Natural killer cell treated with Interleukin-12 subunit alpha and Interleukin-12 subunit beta and Interleukin-15 and Interleukin-18, amount 100 ng/mL, for 72 hours (primary cell): ENCODE measurements around the gene VDAC1. TPM values are rescaled to one million over a fixed set of nuclear protein-coding genes. Genes with fewer than 3 reads are reported as not detected.

Source experiments
- ATAC-seq, 2 donors: fragments of 150-1000 bp; cut with Tn5 transposase in 1 of 2; sonication (Bioruptor Pico), chemical (Tn5 transposase) in 1 of 2; 2 replicates each; pipeline ENCODE4 v1.10.0; 2021
- DNase-seq: peaks from one replicate; pipeline ENCODE4 v3.0.0; 2022; ENCODE audit warnings: low spot score
- H3K27ac Mint-ChIP-seq, 2 donors: 1 replicate in 1 of 2; 2 replicates in 1 of 2; pipeline ENCODE4 v1.8.0; 2022; ENCODE audit warnings: mixed read lengths in 2 of 2, mild to moderate bottlenecking in 1 of 2, moderate library complexity in 1 of 2
- H3K27me3 Mint-ChIP-seq, 2 donors: 1 replicate in 1 of 2; 2 replicates in 1 of 2; pipeline ENCODE4 v1.8.0; 2022; ENCODE audit warnings: mixed read lengths in 2 of 2
- H3K36me3 Mint-ChIP-seq: one replicate; pipeline ENCODE4 v1.8.0; 2022; ENCODE audit warnings: mixed read lengths
- H3K4me1 Mint-ChIP-seq, 2 donors: 1 replicate in 1 of 2; 2 replicates in 1 of 2; pipeline ENCODE4 v1.8.0; 2022; ENCODE audit warnings: low read depth in 2 of 2, mixed read lengths in 2 of 2, mild to moderate bottlenecking in 1 of 2
- H3K4me3 Mint-ChIP-seq: one replicate; pipeline ENCODE4 v1.8.0; 2022; ENCODE audit warnings: mixed read lengths
- H3K9me3 Mint-ChIP-seq: 2 replicates; pipeline ENCODE4 v1.8.0; 2022; ENCODE audit warnings: mixed read lengths
- total RNA-seq, 2 donors: library from RNA; stranded (reverse); gene quantifications; one replicate each; pipeline ENCODE4 v1.2.3, GENCODE V29; 2022

The VDAC1 gene
- 100 to 1,000 TPM; 325 to 329 TPM for total RNA-seq

GRCh38 chr5:134004626-134005416 lies at the start of gene VDAC1:
Gene VDAC1 (minus strand): TSS chr5:134004975. CDS start chr5:133993012, 11,963 bp downstream.
- H3K36me3 Mint-ChIP-seq = no peaks in the 10 kb centered on the region
- ATAC-seq (peak; percentile 89 to 93), DNase-seq (peak; percentile 93)
- no peaks in the 10 kb centered on the region for H3K27me3 Mint-ChIP-seq
- peak within 1 kb of the TSS; percentile 93 for H3K4me3 Mint-ChIP-seq
- H3K27ac Mint-ChIP-seq = peak within 1 kb of the TSS; percentile 90 to 91
- H3K4me1 Mint-ChIP-seq = peaks cover 26 to 36% of the 10 kb centered on the region in 2 donors
- no peaks in the 10 kb centered on the region for H3K9me3 Mint-ChIP-seq

GRCh38 chr5:134053840-134054338 lies 49.1 kb upstream of the VDAC1 start:
- no peak for ATAC-seq
- Mint-ChIP-seq H3K36me3 (no peaks in the 10 kb centered on the region), H3K9me3 (no peaks in the 10 kb centered on the region), H3K4me1 (peaks cover 7 to 11% of the 10 kb centered on the region in 2 donors), H3K4me3 (no peak overlapping the region), H3K27me3 (peaks cover 0 to 3% of the 10 kb centered on the region in 2 donors), H3K27ac (no peak overlapping the region)
- no peak for DNase-seq

GRCh38 chr5:134053314-134053839 lies 48.6 kb upstream of the VDAC1 start:
- ATAC-seq = peak in 1 of 2 donors; percentile 20
- no peak for DNase-seq
- no peak overlapping the region for H3K27ac Mint-ChIP-seq
- no peaks in the 10 kb centered on the region for H3K9me3 Mint-ChIP-seq
- H3K27me3 Mint-ChIP-seq = peaks cover 0 to 3% of the 10 kb centered on the region in 2 donors
- H3K36me3 Mint-ChIP-seq = no peaks in the 10 kb centered on the region
- peaks cover 7 to 11% of the 10 kb centered on the region in 2 donors for H3K4me1 Mint-ChIP-seq
- no peak overlapping the region for H3K4me3 Mint-ChIP-seq

- no peak overlapping the region for H3K27ac Mint-ChIP-seq
- H3K36me3 Mint-ChIP-seq = no peaks in the 10 kb centered on the region
- ATAC-seq (no peak), DNase-seq (no peak)
- H3K4me1 Mint-ChIP-seq = peaks cover 7 to 11% of the 10 kb centered on the region in 2 donors
- H3K9me3 Mint-ChIP-seq = no peaks in the 10 kb centered on the region
- no peak overlapping the region for H3K4me3 Mint-ChIP-seq
- peaks cover 0 to 3% of the 10 kb centered on the region in 2 donors for H3K27me3 Mint-ChIP-seq
Observed at GRCh38 chr5:134051305-134051704, 46.5 kb upstream of the VDAC1 start.

GRCh38 chr5:134048864-134049263 lies 44.1 kb upstream of the VDAC1 start:
- Mint-ChIP-seq H3K27ac (no peak overlapping the region), H3K27me3 (no peaks in the 10 kb centered on the region), H3K9me3 (no peaks in the 10 kb centered on the region), H3K36me3 (no peaks in the 10 kb centered on the region), H3K4me3 (no peak overlapping the region), H3K4me1 (peaks cover 0 to 5% of the 10 kb centered on the region in 2 donors)
- DNase-seq (no peak), ATAC-seq (no peak)

GRCh38 chr5:134047687-134048056 lies 42.9 kb upstream of the VDAC1 start:
- ATAC-seq (no peak), DNase-seq (no peak)
- no peak overlapping the region for H3K27ac Mint-ChIP-seq
- no peaks in the 10 kb centered on the region for H3K36me3 Mint-ChIP-seq
- no peaks in the 10 kb centered on the region for H3K9me3 Mint-ChIP-seq
- no peaks in the 10 kb centered on the region for H3K4me1 Mint-ChIP-seq
- H3K27me3 Mint-ChIP-seq = no peaks in the 10 kb centered on the region
- no peak overlapping the region for H3K4me3 Mint-ChIP-seq

- Mint-ChIP-seq H3K27me3 (no peaks in the 10 kb centered on the region), H3K36me3 (no peaks in the 10 kb centered on the region), H3K27ac (no peak overlapping the region), H3K4me1 (no peaks in the 10 kb centered on the region), H3K9me3 (no peaks in the 10 kb centered on the region), H3K4me3 (no peak overlapping the region)
- no peak for DNase-seq
- ATAC-seq = no peak
Observed at GRCh38 chr5:134046801-134047686, 42.3 kb upstream of the VDAC1 start.

- H3K27ac Mint-ChIP-seq = no peak overlapping the region
- ATAC-seq = no peak
- H3K27me3 Mint-ChIP-seq = no peaks in the 10 kb centered on the region
- no peaks in the 10 kb centered on the region for H3K36me3 Mint-ChIP-seq
- DNase-seq = no peak
- H3K4me3 Mint-ChIP-seq = no peak overlapping the region
- no peaks in the 10 kb centered on the region for H3K9me3 Mint-ChIP-seq
- H3K4me1 Mint-ChIP-seq = no peaks in the 10 kb centered on the region
Observed at GRCh38 chr5:134046330-134046729, 41.6 kb upstream of the VDAC1 start.

- no peaks in the 10 kb centered on the region for H3K36me3 Mint-ChIP-seq
- no peaks in the 10 kb centered on the region for H3K27me3 Mint-ChIP-seq
- no peak overlapping the region for H3K4me3 Mint-ChIP-seq
- H3K4me1 Mint-ChIP-seq = peaks cover 0 to 4% of the 10 kb centered on the region in 2 donors
- H3K27ac Mint-ChIP-seq = no peak overlapping the region
- no peak for ATAC-seq
- H3K9me3 Mint-ChIP-seq = no peaks in the 10 kb centered on the region
- no peak for DNase-seq
Observed at GRCh38 chr5:134043793-134044792, 39.3 kb upstream of the VDAC1 start.

- H3K9me3 Mint-ChIP-seq = no peaks in the 10 kb centered on the region
- H3K27ac Mint-ChIP-seq = no peak overlapping the region
- ATAC-seq (no peak), DNase-seq (no peak)
- H3K4me1 Mint-ChIP-seq = peaks cover 0 to 4% of the 10 kb centered on the region in 2 donors
- no peaks in the 10 kb centered on the region for H3K36me3 Mint-ChIP-seq
- no peak overlapping the region for H3K4me3 Mint-ChIP-seq
- no peaks in the 10 kb centered on the region for H3K27me3 Mint-ChIP-seq
Observed at GRCh38 chr5:134041570-134042411, 37.0 kb upstream of the VDAC1 start.

GRCh38 chr5:134038138-134038537 lies 33.4 kb upstream of the VDAC1 start:
- Mint-ChIP-seq H3K4me1 (peaks cover 0 to 4% of the 10 kb centered on the region in 2 donors), H3K27ac (no peak overlapping the region), H3K9me3 (no peaks in the 10 kb centered on the region), H3K36me3 (no peaks in the 10 kb centered on the region), H3K27me3 (no peaks in the 10 kb centered on the region), H3K4me3 (no peak overlapping the region)
- no peak for DNase-seq
- no peak for ATAC-seq

GRCh38 chr5:134037160-134037559 lies 32.4 kb upstream of the VDAC1 start:
- H3K27ac Mint-ChIP-seq = no peak overlapping the region
- ATAC-seq (no peak), DNase-seq (no peak)
- H3K4me1 Mint-ChIP-seq = peaks cover 0 to 4% of the 10 kb centered on the region in 2 donors
- no peaks in the 10 kb centered on the region for H3K36me3 Mint-ChIP-seq
- H3K4me3 Mint-ChIP-seq = no peak overlapping the region
- H3K27me3 Mint-ChIP-seq = no peaks in the 10 kb centered on the region
- H3K9me3 Mint-ChIP-seq = no peaks in the 10 kb centered on the region
